ENCODE measurements around the gene ARMC10.
"Not testable (repeated sequence)": the region's sequence is repeated elsewhere in the genome, so short reads cannot be mapped to it uniquely, and the experiment has no call there.

The ARMC10 gene

GRCh38 chr7:103129702-103130549, 55.0 kb downstream of the ARMC10 start:
- DNase-seq = no peak

GRCh38 chr7:103130901-103131624, 56.1 kb downstream of the ARMC10 start:
- DNase-seq = no peak

- DNase-seq = no peak
Measured at GRCh38 chr7:103132995-103133688, 58.2 kb downstream of the ARMC10 start.

- DNase-seq = no peak
Measured at GRCh38 chr7:103134836-103135554, 60.1 kb downstream of the ARMC10 start.

- no peak for DNase-seq
Measured at GRCh38 chr7:103140061-103140460, 65.1 kb downstream of the ARMC10 start.

- DNase-seq = no peak
Measured at GRCh38 chr7:103140685-103141084, 65.7 kb downstream of the ARMC10 start.

- no peak for DNase-seq
Measured at GRCh38 chr7:103141753-103142404, 66.9 kb downstream of the ARMC10 start.

- DNase-seq = no peak
Measured at GRCh38 chr7:103142494-103142893, 67.6 kb downstream of the ARMC10 start.

- no peak for DNase-seq
Measured at GRCh38 chr7:103143868-103144267, 68.9 kb downstream of the ARMC10 start.

GRCh38 chr7:103144754-103145153, 69.8 kb downstream of the ARMC10 start:
- DNase-seq = not testable (repeated sequence)

- peak in 1 of 5 experiments; percentile 20 for DNase-seq
Measured at GRCh38 chr7:103148131-103148993, 73.4 kb downstream of the ARMC10 start.

Measured in T-helper 2 cell (primary cell).